ENCODE data around the gene ARMH4. TPM values are rescaled to one million over a fixed set of nuclear protein-coding genes. Genes with fewer than 3 reads are reported as not detected.

Gene ARMH4
- total RNA-seq, 1 experiment from 2014 or later: 1.9 TPM

DNA sequence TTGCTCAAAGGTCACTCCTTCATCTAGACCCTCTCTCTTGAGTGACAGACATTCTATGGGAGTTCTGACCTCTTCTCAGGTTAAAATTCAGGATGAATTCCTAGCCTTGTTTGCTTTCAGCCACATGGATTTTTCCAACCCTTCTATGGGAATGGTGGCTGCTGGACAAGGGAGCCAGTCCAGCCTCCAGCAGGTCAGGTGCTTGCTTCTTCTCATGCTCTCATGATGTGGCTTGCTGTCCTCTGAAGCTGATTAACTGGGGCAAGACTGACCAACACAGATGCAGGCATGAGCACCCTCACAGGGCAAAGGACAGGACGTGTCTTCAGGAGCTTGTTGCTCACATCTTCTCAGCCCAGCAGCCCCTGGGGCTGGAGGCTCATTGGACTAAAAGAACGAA lies 188.9 kb downstream of the ARMH4 start:
- no peaks in the 10 kb centered on the region for H3K9me3 ChIP-seq
- DNase-seq: no peak
- no peaks in the 10 kb centered on the region for H3K27me3 ChIP-seq
- no peaks in the 10 kb centered on the region for H3K36me3 ChIP-seq
- no peak overlapping the region for H3K4me3 ChIP-seq

DNA sequence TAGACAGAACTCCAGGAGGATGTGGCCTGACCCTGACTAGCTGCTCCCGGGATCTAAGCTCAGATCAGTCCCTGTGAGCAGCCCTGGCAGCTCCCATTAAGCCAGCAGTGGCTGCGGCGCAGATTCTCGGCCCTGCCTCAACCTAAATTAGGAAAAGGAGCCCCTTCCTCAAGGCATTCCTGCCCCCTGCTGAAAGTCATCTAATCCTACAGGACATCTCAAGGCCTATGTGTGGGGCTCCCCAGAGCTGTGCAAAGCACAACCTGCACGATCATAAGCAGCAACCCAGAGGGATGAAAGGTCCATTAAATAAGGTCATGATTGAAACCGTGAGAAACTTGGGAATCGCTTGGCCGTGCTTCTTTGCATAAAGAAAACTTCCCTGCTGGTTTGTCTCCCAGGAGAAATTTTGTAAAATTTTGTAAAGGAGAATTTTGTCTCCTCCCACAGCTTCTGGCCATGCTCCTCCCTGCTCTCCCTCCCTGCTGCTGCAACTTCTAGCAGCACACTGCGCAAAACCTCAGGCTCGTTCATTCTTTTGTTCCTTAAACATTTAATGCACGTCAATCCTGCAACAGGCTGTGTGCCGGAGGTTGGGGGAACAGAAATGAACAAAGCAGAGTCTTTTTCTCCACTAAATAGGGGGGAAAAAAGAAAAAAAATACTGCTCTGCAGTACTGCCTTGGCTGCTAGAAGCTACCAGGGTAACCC lies 189.5 kb downstream of the ARMH4 start:
- no peaks in the 10 kb centered on the region for H3K27me3 ChIP-seq
- H3K4me3 ChIP-seq: no peak overlapping the region
- no peak for DNase-seq
- H3K36me3 ChIP-seq: no peaks in the 10 kb centered on the region
- H3K9me3 ChIP-seq: no peaks in the 10 kb centered on the region

DNA sequence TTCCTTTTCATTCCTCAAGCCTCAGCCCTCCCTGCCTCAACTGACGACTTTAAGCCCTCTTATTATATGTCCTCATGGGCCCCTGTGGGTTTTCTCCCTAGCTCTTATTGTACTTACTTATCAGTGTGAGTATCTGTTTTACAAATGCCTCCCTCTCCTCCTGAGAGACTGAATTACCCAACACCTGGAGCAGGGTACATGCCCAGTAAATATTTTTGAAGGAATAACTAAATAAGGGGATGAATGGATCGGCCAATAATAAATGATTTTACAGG lies 190.3 kb downstream of the ARMH4 start:
- DNase-seq: no peak
- Histone ChIP-seq H3K36me3 (no peaks in the 10 kb centered on the region), H3K27me3 (no peaks in the 10 kb centered on the region)

DNA sequence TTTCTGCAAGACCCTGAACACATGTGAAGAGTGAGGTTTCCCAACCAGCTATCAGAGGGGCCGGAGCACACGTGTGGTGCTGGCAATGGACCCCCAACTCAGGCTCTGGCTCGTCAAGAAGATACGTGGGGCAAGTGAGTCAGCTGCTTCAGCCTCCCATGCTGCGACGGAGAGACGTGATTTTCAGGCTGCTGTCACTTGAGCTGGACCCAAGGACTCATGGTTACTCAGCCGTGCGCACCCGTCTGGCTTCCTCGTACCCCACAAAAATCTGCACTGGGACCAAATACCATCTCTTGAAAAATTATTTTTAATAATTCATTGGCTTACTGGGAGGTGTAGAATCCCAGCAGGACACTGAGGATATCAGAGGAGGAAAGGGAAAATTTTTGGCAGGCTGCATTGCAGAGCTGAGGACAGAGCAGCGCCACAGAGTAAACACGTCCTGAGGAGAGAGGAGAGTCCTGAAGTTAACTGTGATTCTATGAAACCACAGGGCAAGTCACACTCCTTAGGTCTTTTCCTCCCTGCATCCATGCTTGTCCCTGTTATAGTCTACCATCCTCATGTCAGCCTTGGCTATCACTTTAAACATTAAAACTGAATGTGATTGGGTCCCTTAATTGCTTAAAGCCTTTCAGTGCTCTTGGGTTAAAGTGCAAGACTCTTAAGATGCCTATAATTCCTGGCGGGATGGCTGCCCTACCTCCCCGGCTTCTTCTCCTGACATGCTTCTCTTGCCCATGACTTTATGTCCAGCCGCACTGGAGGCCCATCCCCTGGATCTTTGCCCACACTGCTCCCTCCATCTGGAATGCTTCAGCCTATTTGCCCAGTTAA lies 190.8 kb downstream of the ARMH4 start:
- no peaks in the 10 kb centered on the region for H3K36me3 ChIP-seq
- DNase-seq: no peak

More for the DNA sequence above, 190.3 kb downstream of the ARMH4 start:
- H3K4me3 ChIP-seq: no peak overlapping the region
- no peaks in the 10 kb centered on the region for H3K9me3 ChIP-seq

DNA sequence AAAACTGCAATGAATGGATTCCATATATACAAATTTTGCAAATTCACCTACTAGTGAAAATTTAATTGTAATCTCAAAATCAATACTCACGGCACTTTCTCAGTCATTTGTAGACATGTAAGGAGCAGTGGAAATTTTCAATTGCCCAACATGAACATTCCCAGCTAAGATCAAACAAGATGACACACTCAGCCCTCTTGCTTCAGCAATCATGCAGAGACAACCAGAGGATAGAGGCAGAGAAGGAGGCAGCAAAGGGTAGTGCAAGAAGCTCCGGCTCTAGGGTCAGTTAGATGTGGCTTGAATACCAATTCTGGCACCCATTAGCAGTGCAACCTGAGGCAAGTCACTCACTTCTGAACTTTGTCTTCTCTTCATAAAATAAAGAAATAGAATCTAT lies 194.6 kb downstream of the ARMH4 start:
- Histone ChIP-seq H3K27me3 (no peaks in the 10 kb centered on the region), H3K9me3 (no peaks in the 10 kb centered on the region), H3K4me3 (no peak overlapping the region), H3K36me3 (no peaks in the 10 kb centered on the region)
- no peak for DNase-seq

More for the DNA sequence above, 190.8 kb downstream of the ARMH4 start:
- Histone ChIP-seq H3K27me3 (no peaks in the 10 kb centered on the region), H3K9me3 (no peaks in the 10 kb centered on the region), H3K4me3 (no peak overlapping the region)

Other genes starting within 250 kb of the ARMH4 start
- gene ACTR10, start 47.9 kb upstream of the ARMH4 start, total RNA-seq (2014; rRNA removed; shearing (Covaris generic); ENCODE audit: low replicate concordance): 28.5 and 40.1 TPM in 2 replicates
- 96.6 and 98.8 TPM in 2 replicates for gene PSMA3, start 92.6 kb upstream of the ARMH4 start, total RNA-seq (2014; rRNA removed; shearing (Covaris generic); ENCODE audit: low replicate concordance)
- gene ARID4A, start 146.3 kb upstream of the ARMH4 start, total RNA-seq (2014; rRNA removed; shearing (Covaris generic); ENCODE audit: low replicate concordance): 1.3 and 15.2 TPM in 2 replicates
- not detected in 2 replicates for gene TOMM20L, start 243.7 kb upstream of the ARMH4 start, total RNA-seq (2014; rRNA removed; shearing (Covaris generic); ENCODE audit: low replicate concordance)